ENCODE data around the gene TRIM44.

DNA sequence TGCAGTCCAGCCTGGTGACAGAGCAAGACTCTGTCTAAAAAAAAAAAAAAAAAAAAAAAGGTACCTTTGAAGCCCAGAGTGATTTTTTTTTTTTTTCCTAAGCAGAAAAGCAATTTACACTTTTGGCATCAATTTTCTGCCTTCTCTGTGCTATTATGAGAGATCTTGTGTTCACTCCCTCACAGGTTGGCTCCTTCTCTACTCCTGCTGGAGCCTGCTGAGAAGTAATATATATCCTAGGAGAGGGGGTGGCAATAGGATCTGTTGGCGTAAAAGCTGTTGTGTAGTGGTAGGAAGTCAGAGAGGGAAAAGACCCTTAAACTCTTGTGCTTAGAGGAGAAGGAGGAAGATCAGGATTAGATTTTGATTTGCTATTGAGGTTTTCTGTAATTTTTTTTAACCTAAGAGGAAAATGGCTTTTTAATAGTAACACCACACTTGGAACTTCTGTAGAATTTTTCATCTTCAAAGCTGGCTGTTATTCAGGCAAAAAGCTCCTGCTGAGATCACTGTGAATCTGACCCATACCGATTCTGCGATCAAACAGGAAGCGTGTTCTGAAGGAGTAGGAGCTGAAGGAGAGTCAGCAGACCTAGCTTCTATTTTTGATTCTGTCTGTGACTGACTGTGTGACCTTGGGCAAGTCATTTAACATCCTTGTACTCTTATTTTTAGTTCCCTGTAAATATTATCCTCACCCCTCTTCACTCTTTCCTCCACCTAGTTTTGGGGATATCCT lies 77.7 kb downstream of the TRIM44 start:
- no peak for TF ChIP-seq POLR2AphosphoS5 (IDR thresholded peaks at IDR 0.05; ENCODE audit: low read depth, low read length)
- no peak for TF ChIP-seq POLR2A (IDR thresholded peaks at IDR 0.05; ENCODE audit: low read depth, low read length)
- TF ChIP-seq TAF1 (IDR thresholded peaks at IDR 0.05; ENCODE audit: borderline replicate concordance, low read depth, low read length), result no peak

Data from GM12892 (cell line).